GM21423 (cell line): ENCODE measurements around the gene ACADL.
A peak's percentile ranks its signal among the peaks of the same experiment; 100 is the strongest.

Experiments used
- ATAC-seq: cut with Tn5 transposase; IDR thresholded peaks from one replicate; pipeline ENCODE4 v1.9.1; 2021; ENCODE audit warnings: mild to moderate bottlenecking, moderate library complexity; ENCODE audit not compliant: unreplicated experiment

The ACADL gene

DNA sequence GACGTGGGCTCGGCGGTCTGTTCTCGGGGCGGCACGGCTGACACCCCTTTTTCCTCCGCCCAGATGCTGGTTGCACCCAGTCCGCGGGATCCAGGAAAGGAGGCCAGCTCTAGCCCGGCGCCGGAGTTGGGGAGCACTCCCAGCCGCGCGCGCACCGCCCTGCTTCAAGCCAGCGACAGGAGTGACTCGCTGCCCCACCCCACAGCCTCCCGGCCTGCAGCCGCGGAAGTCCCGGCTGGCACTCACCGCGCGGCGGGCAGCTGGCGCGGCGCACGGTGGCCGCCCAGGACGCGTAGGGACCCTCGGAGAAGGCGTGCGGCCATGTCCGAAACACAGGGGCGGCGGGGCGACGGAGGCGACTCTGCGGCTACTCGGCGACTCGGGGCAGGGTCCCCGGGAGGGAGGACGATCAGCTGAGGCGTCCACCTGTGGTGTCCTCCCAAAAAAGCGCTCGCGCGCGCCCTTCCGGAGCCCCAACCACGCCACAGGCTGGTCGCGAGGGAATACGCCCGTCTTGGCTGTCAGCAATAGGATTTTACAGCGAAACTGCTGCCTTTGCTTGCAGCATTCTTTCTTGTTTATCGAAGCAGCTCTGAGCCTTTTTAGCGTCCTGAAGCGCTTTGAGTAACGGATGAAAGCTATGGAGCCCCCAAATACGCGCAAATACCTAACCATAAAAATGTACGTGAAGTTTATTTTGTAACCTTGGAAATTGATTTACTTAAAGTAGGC is at the start of gene ACADL:
ACADL (minus strand) TSS at position 507 of the 732 bp plus-strand sequence; CDS start at position 323, 184 bp downstream.
- ATAC-seq = peak; percentile 55

- ATAC-seq = no peak
Measured at GRCh38 chr2:210271300-210271699, 46.1 kb upstream of the ACADL start.

- no peak for ATAC-seq
Measured at GRCh38 chr2:210269148-210269547, 43.9 kb upstream of the ACADL start.

DNA sequence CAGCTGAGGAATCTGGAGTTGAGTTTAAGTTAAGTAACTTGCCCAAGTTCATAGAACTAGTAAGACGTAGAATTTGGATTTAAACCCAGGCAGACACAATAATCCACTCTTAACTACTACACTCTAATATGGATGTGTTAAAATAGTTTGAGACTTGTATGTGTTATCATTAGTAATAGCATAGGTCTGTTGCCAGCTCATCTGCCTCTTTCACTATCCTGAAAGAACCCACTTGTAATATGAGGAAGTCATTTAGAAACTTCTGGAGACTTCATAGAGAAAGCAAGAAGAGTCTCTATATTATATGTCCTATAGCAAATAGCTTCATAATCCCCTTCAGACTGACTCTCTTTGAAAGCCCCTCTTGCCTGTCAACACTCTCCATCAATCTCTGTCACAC is 43.0 kb upstream of the ACADL start:
- no peak for ATAC-seq

GRCh38 chr2:210267698-210268097 is 42.5 kb upstream of the ACADL start:
- peak; percentile 56 for ATAC-seq

DNA sequence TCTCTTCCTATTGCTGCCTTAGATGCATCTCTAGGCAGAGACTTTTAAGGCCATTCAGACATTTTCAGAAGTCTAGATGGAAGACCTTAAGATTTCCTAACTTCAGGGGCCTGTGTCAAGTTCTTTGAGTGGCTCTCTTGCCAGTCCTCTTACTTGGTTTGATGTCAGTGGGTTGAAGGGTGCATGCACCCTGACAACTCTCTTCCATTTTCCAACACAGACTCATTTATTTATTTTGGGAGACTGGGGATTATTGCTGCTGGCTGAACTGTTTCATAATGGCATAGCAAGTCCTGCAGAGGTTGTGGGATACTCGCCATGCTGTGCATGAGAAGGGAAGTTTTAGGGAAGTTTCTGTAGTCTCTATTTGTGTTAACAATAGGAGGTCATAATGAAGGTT is 39.0 kb upstream of the ACADL start:
- no peak for ATAC-seq

- ATAC-seq = no peak
Measured at GRCh38 chr2:210263841-210264240, 38.6 kb upstream of the ACADL start.

GRCh38 chr2:210262036-210262435 is 36.8 kb upstream of the ACADL start:
- no peak for ATAC-seq

DNA sequence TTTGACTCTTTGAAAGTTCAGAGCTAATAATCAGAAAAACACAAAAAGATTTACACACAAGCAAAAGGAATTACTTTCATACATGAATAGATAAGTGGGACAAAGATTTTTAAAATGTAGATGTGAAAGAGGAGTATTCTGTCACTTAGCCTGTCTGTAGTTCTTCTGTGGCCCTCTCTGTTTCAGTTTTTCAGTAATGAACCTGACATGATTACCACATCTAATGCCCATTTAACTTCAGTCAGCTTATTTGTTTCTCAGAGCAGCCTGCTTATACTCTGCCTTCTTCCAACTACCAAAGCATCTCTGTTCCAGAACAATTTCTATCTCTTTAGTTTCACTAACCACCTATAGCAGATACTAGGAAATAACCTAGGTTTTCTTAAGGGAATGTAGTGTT is 34.4 kb upstream of the ACADL start:
- ATAC-seq = no peak

- no peak for ATAC-seq
Measured at GRCh38 chr2:210252699-210253606, 27.7 kb upstream of the ACADL start.

DNA sequence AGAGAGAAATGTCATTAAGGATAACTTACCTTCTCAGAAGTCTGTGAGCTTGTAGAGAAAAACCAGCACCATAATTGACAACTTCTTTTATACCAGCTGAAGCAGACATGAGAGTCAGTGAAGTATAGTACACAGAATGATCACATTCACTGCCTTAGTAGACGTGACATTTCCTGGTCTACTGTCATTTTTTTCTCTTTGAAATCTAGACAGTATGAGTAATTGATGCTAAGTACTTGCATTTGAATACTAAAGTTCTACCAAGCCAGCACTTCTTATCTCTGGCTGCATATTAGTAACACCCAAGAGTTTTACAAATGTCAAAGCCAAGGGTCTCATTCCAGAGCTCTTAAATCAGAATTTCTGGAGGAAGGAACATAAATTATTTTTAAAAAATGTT is 25.4 kb upstream of the ACADL start:
- no peak for ATAC-seq

DNA sequence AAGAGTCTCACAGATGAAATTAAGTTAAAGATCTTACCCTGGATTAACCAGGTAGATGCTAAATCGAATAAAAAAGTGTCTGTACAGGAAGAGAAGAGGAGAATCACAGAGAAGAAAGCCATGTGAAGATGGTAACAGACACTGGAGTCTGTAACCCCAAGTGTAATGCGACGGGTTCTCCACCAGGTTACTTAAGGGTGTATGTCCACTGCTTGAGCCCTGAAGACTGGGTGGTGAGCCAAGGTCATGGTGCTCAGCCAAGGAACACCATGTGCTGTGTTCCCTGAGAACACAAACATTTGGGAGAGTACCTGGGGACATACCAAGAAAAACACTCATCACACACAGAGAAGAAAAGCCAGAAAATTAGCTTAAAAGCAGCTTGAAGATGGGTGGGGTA is 8.2 kb upstream of the ACADL start:
- no peak for ATAC-seq

GRCh38 chr2:210230984-210231383 is 5.7 kb upstream of the ACADL start:
- no peak for ATAC-seq

DNA sequence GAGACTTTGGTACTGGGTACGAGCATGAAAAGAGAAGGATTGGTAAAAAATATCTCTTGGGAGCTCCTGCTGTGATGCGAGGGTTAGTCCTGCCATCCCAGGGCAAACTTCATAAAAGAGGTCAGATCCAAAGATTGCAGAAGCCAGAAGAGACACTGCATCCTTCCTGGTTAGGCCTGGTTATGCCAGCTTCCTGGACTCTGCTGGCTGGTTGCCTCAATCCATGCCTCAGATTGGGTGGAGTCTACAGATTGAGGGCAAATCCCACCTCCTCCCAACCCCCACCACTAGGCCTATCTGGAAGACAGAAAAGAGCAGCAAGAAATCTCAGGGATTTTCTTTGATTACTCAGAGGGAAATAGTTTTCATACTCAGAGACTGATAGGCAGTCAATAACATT is 5.3 kb upstream of the ACADL start:
- no peak for ATAC-seq

DNA sequence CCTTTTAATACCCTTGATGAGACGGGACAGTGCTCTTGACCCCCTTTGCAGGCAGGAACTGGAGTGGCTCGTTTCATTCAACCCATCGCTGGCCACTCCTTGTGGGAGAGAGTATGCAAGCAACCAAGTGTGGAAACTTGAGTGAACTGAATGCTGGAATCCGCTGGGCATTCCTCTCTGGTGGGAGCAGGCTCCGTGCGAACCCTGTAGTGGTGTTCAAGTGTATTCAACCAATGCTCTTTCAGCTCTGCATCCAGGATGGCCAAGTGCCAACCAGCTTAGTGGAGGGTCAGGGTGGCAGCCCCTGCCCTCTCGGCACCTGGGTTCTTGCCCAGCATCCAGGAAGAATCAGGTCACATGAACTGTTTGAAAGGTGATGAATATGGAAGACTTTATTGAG is 3.3 kb upstream of the ACADL start:
- ATAC-seq = no peak

DNA sequence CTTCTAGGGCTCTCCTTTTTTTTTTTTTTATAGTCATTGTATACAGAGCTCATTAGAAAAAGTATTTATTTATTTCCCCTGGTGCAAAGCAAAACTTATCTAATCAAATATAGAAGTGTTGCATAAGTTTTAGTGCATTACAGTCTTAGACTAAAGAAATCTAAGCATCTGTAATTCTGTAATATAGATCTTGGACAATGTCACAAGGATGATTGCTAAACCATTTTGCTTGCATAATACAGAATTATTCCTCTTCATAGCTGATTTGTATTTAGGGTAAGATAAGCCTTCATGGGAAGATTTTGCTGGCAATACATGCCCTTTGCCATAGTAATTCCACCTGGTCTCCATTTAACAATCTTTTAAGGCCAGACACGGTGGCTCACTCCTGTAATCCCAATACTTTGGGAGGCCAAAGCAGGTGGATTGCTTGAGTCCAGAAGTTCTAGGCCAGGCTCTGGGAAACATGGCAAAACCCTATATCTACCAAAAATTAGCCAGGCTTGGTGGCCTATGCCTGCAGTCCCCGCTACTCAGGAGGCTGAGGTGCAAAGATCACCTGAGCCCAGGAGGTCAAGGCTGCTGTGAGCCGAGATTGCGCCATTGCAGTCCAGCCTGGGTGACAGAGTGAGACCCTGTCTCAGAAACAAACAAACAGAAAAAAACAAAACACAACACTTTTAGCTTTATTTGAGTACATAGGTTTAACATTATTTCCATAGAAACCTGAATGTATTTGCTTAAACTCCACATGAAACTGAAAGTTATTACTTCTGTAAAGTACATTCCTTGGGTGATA is 2.2 kb upstream of the ACADL start:
- no peak for ATAC-seq

GRCh38 chr2:210226223-210226622 is 976 bp upstream of the ACADL start:
- ATAC-seq = no peak

DNA sequence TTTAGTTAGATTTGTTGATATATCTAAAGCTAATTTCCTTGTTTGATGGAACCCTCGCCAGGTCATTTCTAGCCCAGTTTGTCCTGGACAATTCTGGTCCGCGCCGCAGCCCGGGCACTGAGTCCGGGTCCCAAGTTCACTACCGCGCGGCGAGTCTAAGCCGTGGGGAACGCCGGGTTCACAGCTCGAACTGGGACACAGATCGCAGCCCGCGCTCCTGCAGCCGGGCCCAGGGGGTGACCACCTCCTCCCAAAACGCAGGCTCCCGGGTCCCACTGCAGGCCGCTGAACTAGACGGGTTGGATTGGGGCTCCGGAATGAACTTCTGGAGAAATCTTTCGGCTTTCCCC is 681 bp downstream of the ACADL start:
- ATAC-seq = peak; percentile 11

DNA sequence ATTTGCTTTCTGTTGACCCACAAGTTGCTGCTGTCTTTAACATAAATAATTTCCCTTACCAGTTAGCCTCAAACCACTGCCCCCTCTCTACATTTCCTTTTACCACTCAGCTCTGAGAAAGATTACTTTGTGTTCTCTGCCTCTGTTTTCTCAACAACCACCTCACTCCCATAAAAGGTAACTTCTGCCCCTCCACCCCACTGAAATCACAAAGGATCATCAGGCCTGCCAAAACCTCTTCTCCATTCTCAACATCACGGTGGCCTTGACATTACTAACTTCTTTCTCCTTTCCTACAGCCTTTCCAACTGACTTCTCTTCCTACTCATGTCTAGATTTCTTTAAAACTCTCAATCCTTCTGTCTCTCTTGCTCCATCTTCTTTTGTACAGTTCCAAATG is 10.1 kb downstream of the ACADL start:
- ATAC-seq = no peak

DNA sequence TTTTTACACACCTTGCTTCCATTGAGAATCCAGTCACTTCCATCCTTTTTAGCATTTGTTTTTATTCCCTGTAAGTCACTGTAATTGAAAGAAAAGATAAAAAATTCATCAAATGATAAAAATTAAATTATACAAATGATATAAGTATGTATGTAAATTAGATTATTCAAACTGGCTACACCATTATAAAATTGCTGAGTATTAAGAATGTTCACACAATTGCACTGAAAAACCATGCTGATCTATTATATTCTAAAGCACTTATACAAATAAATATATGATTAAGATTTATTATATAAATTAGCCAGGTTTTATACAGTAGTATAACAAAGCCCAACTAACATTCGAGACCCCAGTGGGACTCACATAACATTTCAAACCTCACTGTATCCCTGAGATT is 15.1 kb downstream of the ACADL start:
- no peak for ATAC-seq

DNA sequence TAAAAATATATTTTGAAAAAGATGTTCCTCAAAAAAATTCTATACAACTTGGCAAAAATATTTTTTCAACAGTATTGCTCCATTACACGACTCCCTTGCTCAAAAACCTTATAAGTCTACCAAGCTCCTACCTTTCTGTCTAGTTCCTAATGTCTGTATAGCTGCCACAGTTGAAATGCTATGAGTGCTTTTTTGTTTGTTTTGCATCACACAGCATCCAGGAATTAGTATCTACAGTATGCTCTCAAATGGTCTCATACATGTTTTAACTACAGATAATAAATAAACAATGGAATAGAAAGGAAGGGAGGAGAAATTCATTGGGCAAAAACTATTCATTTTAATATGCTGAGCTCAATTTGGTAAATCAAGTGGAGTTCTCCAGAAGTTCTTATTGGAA is 17.3 kb downstream of the ACADL start:
- no peak for ATAC-seq
